IMR-90 (cell line): Measurements from ENCODE around the gene RFXANK. TPM values are rescaled to one million over a fixed set of nuclear protein-coding genes. Genes with fewer than 3 reads are reported as not detected.

ENCODE experiments used
- ATAC-seq: fragments of 200-7000 bp; cut with Tn5 transposase; 2 replicates; pipeline ENCODE4 v1.9.1; 2020; ENCODE audit warnings: low read depth, mild to moderate bottlenecking, moderate library complexity
- BruUV-seq: library from RNA; stranded (reverse); fragments of 400-500 nt; replicated peaks from 2 replicates; lab custom pipeline; 2021; lab: Mats Ljungman, UMichigan
- CTCF ChIA-PET: fragments of 300-600 bp; formaldehyde crosslinking; extraction: SDS; loops from one replicate; lab custom pipeline; 2021; ENCODE audit warnings: antibody characterized with exemption; lab: Yijun Ruan, JAX
- POLR2A ChIA-PET: fragments of 300-600 bp; sonication (Branson Sonifier 250); formaldehyde crosslinking; loops from one replicate; lab custom pipeline; 2022; ENCODE audit warnings: antibody characterized with exemption; ENCODE audit not compliant: unreplicated experiment; lab: Charles Lee
- DNase-seq: peaks from one replicate; pipeline ENCODE4 v3.0.0; 2013
- H2AFZ ChIP-seq: replicated peaks from 2 replicates; pipeline ENCODE3; 2013; ENCODE audit warnings: low read length, mild to moderate bottlenecking; ENCODE audit not compliant: poor library complexity
- H2AK5ac ChIP-seq: 2 replicates; pipeline ENCODE4 v1.6.1; 2013; ENCODE audit warnings: low read depth, low read length, inconsistent platforms
- H2AK9ac ChIP-seq: replicated peaks from 2 replicates; pipeline ENCODE3; 2013; ENCODE audit warnings: mild to moderate bottlenecking, low read depth, low read length, moderate library complexity; ENCODE audit not compliant: poor library complexity
- H2BK120ac ChIP-seq: 2 replicates; pipeline ENCODE4 v1.6.1; 2013; ENCODE audit warnings: low read depth, low read length, inconsistent platforms
- H2BK15ac ChIP-seq: 3 replicates; pipeline ENCODE4 v1.6.1; 2013; ENCODE audit warnings: low read depth, low read length, inconsistent platforms
- H2BK20ac ChIP-seq: 2 replicates; pipeline ENCODE4 v1.6.1; 2013; ENCODE audit warnings: low read depth, mild to moderate bottlenecking, inconsistent platforms, low read length, moderate library complexity
- H2BK5ac ChIP-seq: 2 replicates; pipeline ENCODE4 v1.6.1; 2013; ENCODE audit warnings: mild to moderate bottlenecking, low read depth, low read length, inconsistent platforms; ENCODE audit not compliant: poor library complexity, severe bottlenecking
- H3K14ac ChIP-seq: replicated peaks from 2 replicates; pipeline ENCODE4 v1.6.1; 2013; ENCODE audit warnings: low read depth, low read length, inconsistent platforms
- H3K18ac ChIP-seq: 2 replicates; pipeline ENCODE4 v1.6.1; 2013; ENCODE audit warnings: low read depth, low read length, control low read depth
- H3K23ac ChIP-seq: 2 replicates; pipeline ENCODE4 v1.6.1; 2013; ENCODE audit warnings: low read depth, low read length, inconsistent platforms
- H3K27ac ChIP-seq: 2 replicates; pipeline ENCODE4 v1.5.1; 2013; ENCODE audit warnings: mild to moderate bottlenecking, control low read depth, low read length; ENCODE audit not compliant: insufficient read depth
- H3K27me3 ChIP-seq: 2 replicates; pipeline ENCODE4 v1.6.1; 2013; ENCODE audit warnings: low read length; ENCODE audit not compliant: control insufficient read depth, insufficient read depth
- H3K36me3 ChIP-seq: 2 replicates; pipeline ENCODE4 v1.6.1; 2013; ENCODE audit warnings: low read length, mixed read lengths; ENCODE audit not compliant: control insufficient read depth, insufficient read depth
- H3K4ac ChIP-seq: 2 replicates; pipeline ENCODE4 v1.6.1; 2013; ENCODE audit warnings: low read depth, low read length, inconsistent platforms
- H3K4me1 ChIP-seq: 2 replicates; pipeline ENCODE4 v1.6.1; 2013; ENCODE audit warnings: low read length, mixed read lengths; ENCODE audit not compliant: control insufficient read depth, insufficient read depth
- H3K4me2 ChIP-seq: 2 replicates; pipeline ENCODE4 v1.6.1; 2013; ENCODE audit warnings: low read depth, mild to moderate bottlenecking, control low read depth, low read length, moderate library complexity
- H3K4me3 ChIP-seq: 2 replicates; pipeline ENCODE4 v1.5.1; 2013; ENCODE audit warnings: low read depth, mild to moderate bottlenecking, control low read depth, low read length, moderate library complexity; ENCODE audit not compliant: insufficient read depth
- H3K56ac ChIP-seq: 2 replicates; pipeline ENCODE4 v1.6.1; 2013; ENCODE audit warnings: low read length, inconsistent platforms; ENCODE audit not compliant: insufficient read depth; ENCODE audit errors: extremely low read depth
- H3K79me1 ChIP-seq, 2 experiments: 2 replicates each; pipeline ENCODE4 v1.6.1; 2013; ENCODE audit warnings: low read length in 2 of 2, inconsistent platforms in 1 of 2, low read depth in 1 of 2
- H3K9ac ChIP-seq: 2 replicates; pipeline ENCODE4 v1.6.1; 2013; ENCODE audit warnings: low read depth, low read length, control low read depth
- H3K9me1 ChIP-seq: 2 replicates; pipeline ENCODE4 v1.6.1; 2013; ENCODE audit warnings: low read length, inconsistent platforms; ENCODE audit not compliant: insufficient read depth
- H3K9me3 ChIP-seq: 2 replicates; pipeline ENCODE4 v1.6.1; 2013; ENCODE audit warnings: low read length; ENCODE audit not compliant: control insufficient read depth, insufficient read depth
- H4K20me1 ChIP-seq: 2 replicates; pipeline ENCODE4 v1.6.1; 2013; ENCODE audit warnings: low read length, inconsistent platforms; ENCODE audit not compliant: insufficient read depth
- H4K5ac ChIP-seq: 2 replicates; pipeline ENCODE4 v1.6.1; 2013; ENCODE audit warnings: mild to moderate bottlenecking, low read depth, low read length, control low read depth
- H4K8ac ChIP-seq, 2 experiments: 2 replicates each; pipeline ENCODE4 v1.6.1; 2013; ENCODE audit warnings: low read depth in 2 of 2, low read length in 2 of 2, control low read depth in 1 of 2, inconsistent platforms in 1 of 2
- H4K91ac ChIP-seq: 2 replicates; pipeline ENCODE4 v1.6.1; 2013; ENCODE audit warnings: low read depth, low read length, inconsistent platforms; ENCODE audit not compliant: insufficient read depth
- BHLHE40 ChIP-seq: fragments of 150-350 bp; IDR thresholded peaks from 2 replicates; pipeline ENCODE4 v1.6.1; 2016; ENCODE audit warnings: mild to moderate bottlenecking, low read depth, low read length
- CEBPB ChIP-seq: IDR thresholded peaks from 2 replicates; pipeline ENCODE4 v1.6.1; 2012; ENCODE audit warnings: low read depth, low read length, improper control_type of control experiment
- CHD1 ChIP-seq: IDR thresholded peaks from 2 replicates; pipeline ENCODE4 v1.6.1; 2012; ENCODE audit warnings: low read depth, low read length, improper control_type of control experiment
- CTCF ChIP-seq: conservative IDR thresholded peaks from 2 replicates; pipeline ENCODE4 v1.5.1; 2012; ENCODE audit warnings: mild to moderate bottlenecking, low read depth, low read length, improper control_type of control experiment
- FOS ChIP-seq: fragments of 150-350 bp; IDR thresholded peaks from 2 replicates; pipeline ENCODE4 v1.6.1; 2016; ENCODE audit warnings: low read depth, low read length
- MAFK ChIP-seq: IDR thresholded peaks from 2 replicates; pipeline ENCODE4 v1.6.1; 2012; ENCODE audit warnings: low read depth, low read length, improper control_type of control experiment
- MAZ ChIP-seq: IDR thresholded peaks from 2 replicates; pipeline ENCODE4 v1.6.1; 2012; ENCODE audit warnings: low read depth, mild to moderate bottlenecking, low read length, improper control_type of control experiment, moderate library complexity, borderline replicate concordance
- MXI1 ChIP-seq: IDR thresholded peaks from 2 replicates; pipeline ENCODE4 v1.6.1; 2012; ENCODE audit warnings: low read depth, mild to moderate bottlenecking, low read length, moderate library complexity, borderline replicate concordance
- NFE2L2 ChIP-seq: fragments of 150-350 bp; IDR thresholded peaks from 2 replicates; pipeline ENCODE4 v1.6.1; 2016; ENCODE audit warnings: low read depth, mild to moderate bottlenecking, low read length
- POLR2A ChIP-seq: IDR thresholded peaks from 2 replicates; pipeline ENCODE4 v1.6.1; 2012; ENCODE audit warnings: mild to moderate bottlenecking, low read depth, low read length
- RAD21 ChIP-seq: IDR thresholded peaks from 2 replicates; pipeline ENCODE4 v1.6.1; 2012; ENCODE audit warnings: low read length, improper control_type of control experiment
- RCOR1 ChIP-seq: IDR thresholded peaks from 2 replicates; pipeline ENCODE4 v1.6.1; 2012; ENCODE audit warnings: mild to moderate bottlenecking, low read length, improper control_type of control experiment; ENCODE audit not compliant: insufficient replicate concordance
- RFX5 ChIP-seq: IDR thresholded peaks from 2 replicates; pipeline ENCODE4 v1.8.0; 2012; ENCODE audit warnings: low read depth, mild to moderate bottlenecking, low read length, moderate library complexity
- SMC3 ChIP-seq: fragments of 150-350 bp; IDR thresholded peaks from 2 replicates; pipeline ENCODE4 v1.6.1; 2016; ENCODE audit warnings: low read depth, mild to moderate bottlenecking, antibody characterized with exemption, low read length, moderate library complexity
- USF2 ChIP-seq: fragments of 150-350 bp; IDR thresholded peaks from 2 replicates; pipeline ENCODE4 v1.6.1; 2017; ENCODE audit warnings: mild to moderate bottlenecking, antibody characterized with exemption, low read length, low read depth
- WGBS, 2 experiments: methylation state at CpG; one replicate each; pipeline versions ENCODE4 v1.1.5 to v1.1.7; 2013; ENCODE audit warnings: missing lambda C conversion rate in 2 of 2; ENCODE audit not compliant: insufficient read length in 1 of 2; ENCODE audit errors: extremely low coverage in 2 of 2; 5-methylcytosine and 5-hydroxymethylcytosine counted together
- dilution Hi-C: fragments of 300-500 bp; cut with HindIII; formaldehyde crosslinking; loops from one replicate; pipeline ENCODE4 v1.14.3; 2018; ENCODE audit warnings: low sequenced_read_pairs; ENCODE audit not compliant: unreplicated experiment
- in situ Hi-C: fragments of 300-500 bp; cut with MboI; formaldehyde crosslinking; loops from 3 replicates; pipeline ENCODE4 v1.14.3; 2019; ENCODE audit warnings: low sequenced_read_pairs, inconsistent platforms, mixed read lengths
- intact Hi-C: fragments of 100-400 bp; cut with micrococcal nuclease; formaldehyde crosslinking; loops from 2 replicates; pipeline ENCODE4 v1.10.0; 2022
- polyA plus RNA-seq, 3 experiments: library from polyadenylated mRNA; depleted of rRNA; stranded (reverse); fragments of >200 nt; gene quantifications; 2 replicates each; pipeline ENCODE4 v1.2.3, GENCODE V29; 2012; ENCODE audit warnings: low replicate concordance in 1 of 3
- total RNA-seq: library from RNA; depleted of rRNA; stranded (reverse); fragments of >200 nt; gene quantifications from 2 replicates; pipeline ENCODE4 v1.2.3, GENCODE V29; 2012
- TF ChIP-seq, protein P1 (sequence below): fragments of 150-350 bp; IDR thresholded peaks from 2 replicates; pipeline ENCODE4 v1.6.1; 2016; ENCODE audit warnings: low read depth, mild to moderate bottlenecking, low read length, moderate library complexity, borderline replicate concordance

Gene RFXANK
- total and polyA plus RNA-seq, 2 of the 4 experiments (the other 2 are of a cell fraction): 68.3 to 97.8 TPM

- Histone ChIP-seq H3K56ac (no peak overlapping the region), H3K27ac (no peak overlapping the region), H4K5ac (no peak overlapping the region), H3K36me3 (no peaks in the 10 kb centered on the region), H3K9me3 (no peaks in the 10 kb centered on the region), H3K4me3 (no peak overlapping the region), H3K23ac (no peak overlapping the region), H2BK120ac (no peak overlapping the region), H2BK5ac (no peak overlapping the region), H2BK15ac (no peak overlapping the region), H3K79me1 (no peaks in the 10 kb centered on the region), H4K20me1 (no peaks in the 10 kb centered on the region), H3K14ac (no peak overlapping the region), H3K4ac (no peak overlapping the region), H4K91ac (no peak overlapping the region), H2AFZ (no peak overlapping the region), H3K9me1 (no peaks in the 10 kb centered on the region), H2AK9ac (no peak overlapping the region), H2BK20ac (no peak overlapping the region), H2AK5ac (no peak overlapping the region), H4K8ac (no peak overlapping the region), H3K9ac (no peak overlapping the region), H3K18ac (no peak overlapping the region), H3K4me1 (peaks cover 1% of the 10 kb centered on the region; the same call in 1 of the 2 replicates), H3K4me2 (no peak overlapping the region), H3K27me3 (no peaks in the 10 kb centered on the region)
- no peak for TF ChIP-seq FOS
- TF ChIP-seq USF2: no peak
- no peak for TF ChIP-seq NFE2L2
- TF ChIP-seq BHLHE40: no peak
- TF ChIP-seq POLR2A: no peak
- no peak for TF ChIP-seq RFX5
- TF ChIP-seq RAD21: no peak
- no peak for TF ChIP-seq RCOR1
- TF ChIP-seq CEBPB: no peak
- no peak for TF ChIP-seq CHD1
- TF ChIP-seq MXI1: no peak
- TF ChIP-seq MAFK: no peak
- no peak for TF ChIP-seq CTCF
- no peak for TF ChIP-seq MAZ
- TF ChIP-seq, protein P1, sequence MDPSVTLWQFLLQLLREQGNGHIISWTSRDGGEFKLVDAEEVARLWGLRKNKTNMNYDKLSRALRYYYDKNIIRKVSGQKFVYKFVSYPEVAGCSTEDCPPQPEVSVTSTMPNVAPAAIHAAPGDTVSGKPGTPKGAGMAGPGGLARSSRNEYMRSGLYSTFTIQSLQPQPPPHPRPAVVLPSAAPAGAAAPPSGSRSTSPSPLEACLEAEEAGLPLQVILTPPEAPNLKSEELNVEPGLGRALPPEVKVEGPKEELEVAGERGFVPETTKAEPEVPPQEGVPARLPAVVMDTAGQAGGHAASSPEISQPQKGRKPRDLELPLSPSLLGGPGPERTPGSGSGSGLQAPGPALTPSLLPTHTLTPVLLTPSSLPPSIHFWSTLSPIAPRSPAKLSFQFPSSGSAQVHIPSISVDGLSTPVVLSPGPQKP: no peak
- no peak for TF ChIP-seq SMC3
- intact Hi-C loops: no loop called here
- ChIA-PET POLR2A (no interaction called here), CTCF (no interaction called here)
- BruUV-seq: no TSS peak
- WGBS, 2 experiments: no CpG with 5 or more reads among the region's 1 CpG
- no peak for ATAC-seq
- DNase-seq: no peak
- dilution Hi-C loops: no loop called here
- in situ Hi-C loops: no loop called here
These were observed 26.7 kb upstream of the RFXANK start for GRCh38 chr19:19165396-19165795.
